Keratinocyte (primary cell): Measurements from ENCODE around the gene HDX. TPM values are rescaled to one million over a fixed set of nuclear protein-coding genes. Genes with fewer than 3 reads are reported as not detected.
A peak's percentile ranks its signal among the peaks of the same experiment; 100 is the strongest.
"Not testable (repeated sequence)": the region's sequence is repeated elsewhere in the genome, so short reads cannot be mapped to it uniquely, and the experiment has no call there.

Experiments
- DNase-seq: peaks from one replicate; pipeline ENCODE4 v3.0.0-alpha.2; 2011; ENCODE audit warnings: low read depth, missing footprints, low spot score
- FAIRE-seq: peaks from 2 replicates; lab custom pipeline; 2011; peaks lifted over from hg19 to GRCh38; lab: Jason Lieb, UNC
- H2AFZ ChIP-seq: 2 replicates; pipeline ENCODE4 v1.6.0; 2012; ENCODE audit warnings: low read length, control low read depth, inconsistent platforms; ENCODE audit not compliant: control insufficient read depth
- H3K27ac ChIP-seq: 2 replicates; pipeline ENCODE4 v1.5.1; 2011; ENCODE audit warnings: low read length; ENCODE audit not compliant: control insufficient read depth, insufficient read depth
- H3K27me3 ChIP-seq: 3 replicates; pipeline ENCODE4 v1.6.0; 2011; ENCODE audit warnings: low read length; ENCODE audit not compliant: control insufficient read depth, insufficient read depth; ENCODE audit errors: extremely low read depth
- H3K36me3 ChIP-seq, 2 experiments: 2 replicates in 1 of 2; 3 replicates in 1 of 2; pipeline ENCODE4 v1.5.1; 2011; ENCODE audit warnings: low read length in 2 of 2, mild to moderate bottlenecking in 1 of 2; ENCODE audit not compliant: control insufficient read depth in 2 of 2, insufficient read depth in 2 of 2; ENCODE audit errors: extremely low read depth in 1 of 2
- H3K4me1 ChIP-seq: 3 replicates; pipeline ENCODE4 v1.5.1; 2011; ENCODE audit warnings: low read length; ENCODE audit not compliant: control insufficient read depth, insufficient read depth; ENCODE audit errors: extremely low read depth
- H3K4me2 ChIP-seq: 3 replicates; pipeline ENCODE4 v1.6.0; 2011; ENCODE audit warnings: low read depth, low read length; ENCODE audit not compliant: control insufficient read depth, insufficient read depth; ENCODE audit errors: extremely low read depth
- H3K4me3 ChIP-seq, 3 experiments: fragments of 200-600 bp in 1 of 3; sonication (generic) in 1 of 3; 2 replicates in 2 of 3; 3 replicates in 1 of 3; pipeline ENCODE4 v1.5.1; 2011 to 2016; ENCODE audit warnings: low read length in 3 of 3, mild to moderate bottlenecking in 3 of 3, control low read depth in 2 of 3, inconsistent platforms in 1 of 3, low read depth in 1 of 3, mixed read lengths in 1 of 3, mixed run types in 1 of 3, moderate library complexity in 1 of 3; ENCODE audit not compliant: control insufficient read depth in 2 of 3, insufficient read depth in 2 of 3; ENCODE audit errors: extremely low read depth in 1 of 3
- H3K79me2 ChIP-seq: 2 replicates; pipeline ENCODE4 v1.6.0; 2012; ENCODE audit warnings: low read length; ENCODE audit not compliant: control insufficient read depth, insufficient read depth
- H3K9ac ChIP-seq: 3 replicates; pipeline ENCODE4 v1.6.0; 2011; ENCODE audit warnings: low read length; ENCODE audit not compliant: control insufficient read depth, insufficient read depth; ENCODE audit errors: extremely low read depth
- H3K9me1 ChIP-seq: 3 replicates; pipeline ENCODE4 v1.6.0; 2011; ENCODE audit warnings: low read length; ENCODE audit not compliant: control insufficient read depth, insufficient read depth; ENCODE audit errors: extremely low read depth
- H3K9me3 ChIP-seq: 2 replicates; pipeline ENCODE4 v1.5.1; 2012; ENCODE audit warnings: low read depth, low read length; ENCODE audit not compliant: control insufficient read depth
- H4K20me1 ChIP-seq: 3 replicates; pipeline ENCODE4 v1.6.0; 2011; ENCODE audit warnings: low read length; ENCODE audit not compliant: control insufficient read depth, insufficient read depth; ENCODE audit errors: extremely low read depth
- EZH2 ChIP-seq: IDR thresholded peaks from one replicate; pipeline ENCODE4 v1.6.1; 2012; ENCODE audit warnings: inconsistent platforms, mild to moderate bottlenecking, low read length, moderate library complexity
- dilution Hi-C: fragments of 300-500 bp; cut with MboI; formaldehyde crosslinking; loops from one replicate; pipeline ENCODE4 v1.7.0; 2020; ENCODE audit warnings: low sequenced_read_pairs; ENCODE audit not compliant: extremely low pct_ligation_motif_present
- polyA minus RNA-seq, 3 experiments: library from RNA; depleted of rRNA, polyadenylated mRNA; stranded (reverse); fragments of >200 nt; gene quantifications; 1 replicate in 1 of 3; 2 replicates in 1 of 3; 3 replicates in 1 of 3; pipeline ENCODE4 v1.2.3, GENCODE V29; 2011
- polyA plus RNA-seq, 5 experiments: library from polyadenylated mRNA; depleted of rRNA in 3 of 5; stranded (reverse) in 3 of 5; stranded (forward) in 1 of 5; unstranded in 1 of 5; fragments of >200 nt; gene quantifications; 1 replicate in 1 of 5; 2 replicates in 3 of 5; 3 replicates in 1 of 5; pipeline versions ENCODE4 v1.2.1 to v1.2.3, GENCODE V29; 2011 to 2012; ENCODE audit warnings: missing spikeins in 2 of 5, low read depth in 1 of 5, low replicate concordance in 1 of 5
- TF ChIP-seq, protein P1 (sequence below), 3 experiments: IDR thresholded peaks in 1 of 3; conservative IDR thresholded peaks in 1 of 3; optimal IDR thresholded peaks in 1 of 3; 2 replicates in 2 of 3; 3 replicates in 1 of 3; pipeline versions ENCODE3 to v1.5.1; 2011; ENCODE audit warnings: low read length in 3 of 3, mild to moderate bottlenecking in 3 of 3, moderate library complexity in 2 of 3, control low read depth in 1 of 3, inconsistent platforms in 1 of 3; ENCODE audit not compliant: insufficient read depth in 2 of 3; ENCODE audit errors: extremely low read depth in 1 of 3

HDX gene, protein sequence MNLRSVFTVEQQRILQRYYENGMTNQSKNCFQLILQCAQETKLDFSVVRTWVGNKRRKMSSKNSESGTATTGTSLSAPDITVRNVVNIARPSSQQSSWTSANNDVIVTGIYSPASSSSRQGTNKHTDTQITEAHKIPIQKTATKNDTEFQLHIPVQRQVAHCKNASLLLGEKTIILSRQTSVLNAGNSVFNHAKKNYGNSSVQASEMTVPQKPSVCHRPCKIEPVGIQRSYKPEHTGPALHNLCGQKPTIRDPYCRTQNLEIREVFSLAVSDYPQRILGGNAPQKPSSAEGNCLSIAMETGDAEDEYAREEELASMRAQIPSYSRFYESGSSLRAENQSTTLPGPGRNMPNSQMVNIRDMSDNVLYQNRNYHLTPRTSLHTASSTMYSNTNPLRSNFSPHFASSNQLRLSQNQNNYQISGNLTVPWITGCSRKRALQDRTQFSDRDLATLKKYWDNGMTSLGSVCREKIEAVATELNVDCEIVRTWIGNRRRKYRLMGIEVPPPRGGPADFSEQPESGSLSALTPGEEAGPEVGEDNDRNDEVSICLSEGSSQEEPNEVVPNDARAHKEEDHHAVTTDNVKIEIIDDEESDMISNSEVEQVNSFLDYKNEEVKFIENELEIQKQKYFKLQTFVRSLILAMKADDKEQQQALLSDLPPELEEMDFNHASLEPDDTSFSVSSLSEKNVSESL
- polyA plus RNA-seq, result 1.7 to 2.4 TPM (median 2.2 TPM) in 3 replicates
- polyA plus RNA-seq (2011; ENCODE audit: low read depth), result 0.56 TPM
- polyA plus RNA-seq (2011; cell fraction: cytosol; rRNA removed), result 1.0 and 2.5 TPM in 2 replicates
- 3.8 and 4.4 TPM in 2 replicates for polyA plus RNA-seq (2011; cell fraction: nucleus; rRNA removed)
- polyA plus RNA-seq (2012; ENCODE audit: low replicate concordance), result 0.93 and 2.1 TPM in 2 replicates
- polyA minus RNA-seq, result 0.30 to 6.1 TPM (median 5.7 TPM) in 3 replicates
- polyA minus RNA-seq (2011; cell fraction: cytosol; rRNA and poly(A)+ RNA removed), result 3.6 TPM
- polyA minus RNA-seq (2011; cell fraction: nucleus; rRNA and poly(A)+ RNA removed), result 5.4 and 10.5 TPM in 2 replicates

DNA sequence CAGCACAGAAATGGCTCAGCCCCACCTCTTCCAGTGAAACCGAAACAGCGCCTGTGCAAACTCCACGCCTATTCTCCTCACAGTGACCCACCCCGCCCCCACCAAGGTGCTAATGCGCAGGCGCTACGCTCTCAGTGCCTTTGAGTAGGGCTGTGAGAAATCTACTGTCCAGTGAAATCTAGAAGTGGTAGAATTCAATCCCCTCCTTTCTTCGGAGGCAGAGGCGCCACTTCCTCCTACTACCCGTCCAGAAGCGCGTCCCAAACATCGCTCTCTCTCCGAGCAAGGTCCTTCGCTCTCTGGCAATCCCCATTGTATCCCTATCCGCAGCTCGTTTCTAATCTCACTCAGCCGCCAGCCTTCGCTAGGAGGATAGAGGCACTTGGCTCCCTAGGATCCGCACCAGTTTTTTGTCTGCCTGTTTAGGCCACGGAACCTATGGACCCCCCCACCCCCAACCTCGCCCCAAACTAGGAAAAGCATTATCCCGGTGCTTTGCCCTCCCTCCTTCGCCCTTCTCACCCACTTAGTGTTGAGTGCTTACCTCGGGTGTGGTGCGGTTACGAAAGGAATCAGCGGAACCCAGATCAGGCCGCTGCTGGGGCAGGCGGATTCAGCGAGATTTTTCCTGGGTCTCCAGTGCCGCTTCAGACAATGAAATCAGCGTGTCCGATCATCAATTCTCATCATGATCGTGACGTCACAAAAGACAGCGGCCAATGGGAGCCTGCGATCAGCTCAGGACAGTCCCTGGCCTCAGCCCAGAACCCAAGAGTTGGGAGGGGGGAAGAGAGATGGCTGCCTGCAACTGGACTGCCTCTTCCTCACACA is at the start of gene HDX:
HDX (minus strand) TSS at position 656 of the 831 bp plus-strand sequence. CDS start 27,056 bp downstream, outside the sequence.
- H4K20me1 ChIP-seq, result no peaks in the 10 kb centered on the region
- H2AFZ ChIP-seq, result peak within 1 kb of the TSS; percentile 53
- H3K4me3 ChIP-seq, result peak within 1 kb of the TSS; percentile 58 to 61 (median 59)
- FAIRE-seq, result no peak
- H3K4me1 ChIP-seq, result no peaks in the 10 kb centered on the region
- DNase-seq, result peak; percentile 5
- dilution Hi-C loops, result no loop called here
- peak within 1 kb of the TSS; percentile 69 for H3K9ac ChIP-seq
- no peaks in the 10 kb centered on the region for H3K9me3 ChIP-seq
- H3K4me2 ChIP-seq, result peak within 1 kb of the TSS; percentile 59
- H3K36me3 ChIP-seq, result no peaks in the 10 kb centered on the region
- H3K27me3 ChIP-seq, result no peaks in the 10 kb centered on the region
- H3K79me2 ChIP-seq, result no peaks in the 10 kb centered on the region
- peak within 1 kb of the TSS; percentile 41 for H3K27ac ChIP-seq
- TF ChIP-seq, protein P1, sequence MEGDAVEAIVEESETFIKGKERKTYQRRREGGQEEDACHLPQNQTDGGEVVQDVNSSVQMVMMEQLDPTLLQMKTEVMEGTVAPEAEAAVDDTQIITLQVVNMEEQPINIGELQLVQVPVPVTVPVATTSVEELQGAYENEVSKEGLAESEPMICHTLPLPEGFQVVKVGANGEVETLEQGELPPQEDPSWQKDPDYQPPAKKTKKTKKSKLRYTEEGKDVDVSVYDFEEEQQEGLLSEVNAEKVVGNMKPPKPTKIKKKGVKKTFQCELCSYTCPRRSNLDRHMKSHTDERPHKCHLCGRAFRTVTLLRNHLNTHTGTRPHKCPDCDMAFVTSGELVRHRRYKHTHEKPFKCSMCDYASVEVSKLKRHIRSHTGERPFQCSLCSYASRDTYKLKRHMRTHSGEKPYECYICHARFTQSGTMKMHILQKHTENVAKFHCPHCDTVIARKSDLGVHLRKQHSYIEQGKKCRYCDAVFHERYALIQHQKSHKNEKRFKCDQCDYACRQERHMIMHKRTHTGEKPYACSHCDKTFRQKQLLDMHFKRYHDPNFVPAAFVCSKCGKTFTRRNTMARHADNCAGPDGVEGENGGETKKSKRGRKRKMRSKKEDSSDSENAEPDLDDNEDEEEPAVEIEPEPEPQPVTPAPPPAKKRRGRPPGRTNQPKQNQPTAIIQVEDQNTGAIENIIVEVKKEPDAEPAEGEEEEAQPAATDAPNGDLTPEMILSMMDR (optimal IDR thresholded peaks at IDR 0.05 in 1 of 3, IDR thresholded peaks at IDR 0.05 in 1 of 3, conservative IDR thresholded peaks at IDR 0.05 in 1 of 3; ENCODE audit: extremely low read depth in 1 of 3, insufficient read depth in 2 of 3, low read length in 3 of 3), result no peak
- TF ChIP-seq EZH2, result no peak
- H3K9me1 ChIP-seq, result no peaks in the 10 kb centered on the region

DNA sequence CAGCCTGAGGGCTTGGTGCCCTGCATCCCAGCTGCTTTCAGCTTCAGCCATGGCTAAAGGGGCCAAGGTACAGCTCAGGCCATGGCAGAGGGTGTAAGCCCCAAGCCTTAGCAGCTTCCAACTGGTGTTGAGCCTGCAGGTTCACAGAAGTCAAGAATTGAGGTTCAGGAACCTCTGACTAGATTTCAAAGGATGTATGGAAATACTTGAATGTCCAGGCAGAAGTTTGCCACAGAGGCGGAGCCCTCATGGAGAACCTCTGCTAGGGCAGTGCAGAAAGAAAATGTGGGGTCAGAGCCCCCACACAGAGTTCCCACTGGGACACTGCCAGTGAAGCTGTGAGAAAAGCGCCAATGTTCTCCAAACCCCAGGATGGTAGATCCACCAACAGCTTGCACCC is 39.1 kb upstream of the HDX start:
- FAIRE-seq, dilution Hi-C loops: not testable (repeated sequence)

DNA sequence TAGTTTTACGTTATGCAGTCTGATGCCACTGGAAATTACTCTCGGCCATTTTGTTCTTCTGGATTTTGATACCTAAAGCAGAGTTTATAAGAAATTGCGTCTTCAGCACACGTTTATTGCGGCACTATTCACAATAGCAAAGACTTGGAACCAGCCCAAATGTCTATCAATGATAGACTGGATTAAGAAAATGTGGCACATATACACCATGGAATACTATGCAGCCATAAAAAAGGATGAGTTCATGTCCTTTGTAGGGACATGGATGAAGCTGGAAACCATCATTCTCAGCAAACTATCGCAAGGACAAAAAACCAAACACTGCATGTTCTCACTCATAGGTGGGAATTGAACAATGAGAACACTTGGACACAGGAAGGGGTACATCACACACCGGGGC is 35.4 kb upstream of the HDX start:
- H3K9ac ChIP-seq, H3K27me3 ChIP-seq, H3K9me3 ChIP-seq, H3K9me1 ChIP-seq, H3K4me2 ChIP-seq, H4K20me1 ChIP-seq, dilution Hi-C loops, H3K79me2 ChIP-seq, FAIRE-seq, H3K36me3 ChIP-seq, H3K4me1 ChIP-seq, H3K4me3 ChIP-seq, H3K27ac ChIP-seq, H2AFZ ChIP-seq, DNase-seq: not testable (repeated sequence)

More for the DNA sequence above, 39.1 kb upstream of the HDX start:
- not testable (repeated sequence) for H3K9ac ChIP-seq, H3K79me2 ChIP-seq, H3K36me3 ChIP-seq, H3K27ac ChIP-seq, DNase-seq, H4K20me1 ChIP-seq, H3K9me1 ChIP-seq, H3K27me3 ChIP-seq, H2AFZ ChIP-seq, H3K9me3 ChIP-seq, H3K4me2 ChIP-seq, H3K4me3 ChIP-seq, H3K4me1 ChIP-seq
